ENCODE results near the gene OSGEP.

- TF ChIP-seq CTCF (IDR thresholded peaks at IDR 0.05; ENCODE audit: low read depth, low read length) (no peak), EZH2phosphoT487 (IDR thresholded peaks at IDR 0.05; ENCODE audit: low read depth) (no peak)
These were observed 3.6 kb upstream of the OSGEP start for GRCh38 chr14:20458031-20458789.
